SK-N-MC (cell line): Measurements from ENCODE around the gene ABCA7.

Experiments
- DNase-seq: peaks from one replicate; pipeline ENCODE4 v3.0.0-alpha.2; 2011; ENCODE audit warnings: low read depth, low spot score
- H3K27ac ChIP-seq: fragments of 200-600 bp; sonication (generic); 2 replicates; pipeline ENCODE4 v1.5.1; 2016; ENCODE audit warnings: mixed run types
- H3K36me3 ChIP-seq: fragments of 200-600 bp; sonication (generic); 2 replicates; pipeline ENCODE4 v1.6.1; 2017; ENCODE audit warnings: antibody characterized with exemption, low read length, mixed read lengths; ENCODE audit not compliant: insufficient read depth
- H3K4me3 ChIP-seq: fragments of 200-600 bp; sonication (generic); 2 replicates; pipeline ENCODE4 v1.5.1; 2016
- H3K9ac ChIP-seq: fragments of 200-600 bp; sonication (generic); 2 replicates; pipeline ENCODE4 v1.8.0; 2017; ENCODE audit warnings: mixed run types, mixed read lengths; ENCODE audit not compliant: insufficient read length
- H3K9me3 ChIP-seq: fragments of 200-600 bp; sonication (generic); 2 replicates; pipeline ENCODE4 v1.6.1; 2017; ENCODE audit warnings: low read depth, mild to moderate bottlenecking, antibody characterized with exemption, low read length, moderate library complexity, mixed read lengths
- EZH2 ChIP-seq: fragments of 200-600 bp; sonication (generic); IDR thresholded peaks from one replicate; pipeline ENCODE4 v1.6.1; 2017; ENCODE audit warnings: antibody characterized with exemption
- FOXP2 ChIP-seq: optimal IDR thresholded peaks from 2 replicates; pipeline ENCODE3; 2011; ENCODE audit warnings: mild to moderate bottlenecking, moderate library complexity; ENCODE audit not compliant: insufficient read depth; ENCODE audit errors: extremely low read length, control extremely low read depth
- POLR2AphosphoS5 ChIP-seq: IDR thresholded peaks from 2 replicates; pipeline ENCODE4 v1.6.1; 2012; ENCODE audit warnings: mild to moderate bottlenecking, low read depth, low read length, borderline replicate concordance

The ABCA7 gene

DNA sequence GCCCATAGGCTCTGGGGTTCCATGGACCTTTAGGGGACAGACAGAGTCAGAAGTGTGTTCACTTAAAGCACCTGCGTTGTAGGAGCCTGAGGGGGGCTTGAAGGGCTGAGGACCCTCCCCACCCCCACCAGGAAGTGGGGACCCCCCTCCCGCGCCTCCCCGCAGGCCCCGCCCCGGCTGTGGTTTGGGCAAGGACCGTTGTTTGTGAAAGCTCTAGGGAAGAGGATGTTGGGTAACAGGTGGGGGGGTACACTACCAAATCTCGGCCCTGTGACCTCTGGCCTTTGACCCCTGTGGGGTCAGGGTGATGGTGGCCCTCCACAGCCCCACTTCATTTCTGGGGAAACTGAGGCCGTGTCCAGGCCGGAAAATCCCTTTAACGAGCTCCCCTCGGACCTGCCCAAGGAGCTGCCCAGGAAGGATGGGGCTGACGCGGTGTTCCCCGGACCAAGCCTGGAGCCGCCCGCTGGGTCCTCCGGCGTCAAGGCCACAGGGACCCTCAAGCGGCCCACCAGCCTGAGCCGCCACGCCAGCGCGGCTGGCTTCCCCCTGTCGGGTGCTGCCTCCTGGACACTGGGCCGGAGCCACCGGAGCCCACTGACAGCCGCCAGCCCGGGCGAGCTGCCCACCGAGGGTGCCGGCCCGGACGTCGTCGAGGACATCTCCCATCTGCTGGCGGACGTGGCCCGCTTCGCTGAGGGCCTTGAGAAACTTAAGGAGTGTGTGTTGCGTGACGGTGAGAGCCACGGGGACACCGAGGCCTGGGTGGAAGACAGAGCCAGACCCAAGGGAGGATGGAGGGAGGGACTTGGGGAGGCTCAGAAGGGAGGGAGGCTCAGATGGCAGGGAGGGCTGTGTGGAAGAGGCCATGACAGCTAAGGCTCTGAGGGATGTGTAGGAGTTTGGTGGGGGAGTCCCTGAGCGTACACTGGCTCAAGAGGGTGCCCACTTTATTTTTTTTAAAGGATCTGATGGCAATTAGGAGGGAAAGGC lies 28.4 kb downstream of the ABCA7 start:
- Histone ChIP-seq H3K27ac (no peak overlapping the region), H3K9ac (no peak overlapping the region), H3K36me3 (no peaks in the 10 kb centered on the region), H3K4me3 (peak overlapping the region; percentile 85), H3K9me3 (no peaks in the 10 kb centered on the region)
- no peak for DNase-seq
- TF ChIP-seq FOXP2 (no peak), POLR2AphosphoS5 (no peak), EZH2 (no peak)

DNA sequence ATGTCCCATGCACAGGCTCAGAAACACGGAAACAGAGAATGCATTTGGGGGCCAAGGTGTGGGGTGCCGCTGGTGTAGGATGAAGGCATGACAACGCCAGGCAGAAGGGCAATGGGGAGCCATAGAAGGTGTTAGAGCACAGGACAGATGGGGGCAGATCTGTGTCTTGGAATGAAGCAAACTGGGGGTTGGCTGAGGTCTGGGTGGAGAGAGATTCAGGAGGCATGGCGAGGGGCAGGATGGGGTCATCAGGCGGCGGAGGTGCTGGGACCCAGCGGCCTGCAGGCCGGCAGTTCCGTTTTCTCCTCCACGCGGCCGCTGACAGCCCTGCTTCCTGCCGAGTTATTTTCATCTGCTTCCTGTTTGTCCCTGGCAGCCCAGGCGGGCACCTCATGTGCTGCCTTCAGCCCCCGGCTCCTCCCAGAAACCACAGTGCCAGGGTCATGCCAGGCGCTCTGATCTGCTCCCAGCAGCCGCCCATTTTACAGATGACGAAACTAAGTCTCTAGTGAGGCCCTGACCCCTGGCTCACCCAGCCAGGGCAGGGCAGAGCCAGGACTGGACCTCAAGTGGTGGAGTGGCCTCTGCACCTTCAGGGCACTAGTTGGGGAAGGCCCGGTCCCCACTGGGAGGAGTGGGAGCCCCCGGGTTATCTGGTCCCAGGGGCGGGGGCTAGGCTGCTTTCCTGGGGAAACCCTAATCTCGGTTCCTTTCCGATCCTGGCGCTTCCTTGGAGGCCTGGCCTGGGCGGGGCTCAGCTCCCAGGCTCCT lies 29.3 kb downstream of the ABCA7 start:
- Histone ChIP-seq H3K36me3 (no peaks in the 10 kb centered on the region), H3K4me3 (no peak overlapping the region), H3K9me3 (no peaks in the 10 kb centered on the region), H3K27ac (no peak overlapping the region), H3K9ac (no peak overlapping the region)
- no peak for TF ChIP-seq EZH2
- no peak for TF ChIP-seq FOXP2
- no peak for TF ChIP-seq POLR2AphosphoS5
- no peak for DNase-seq

DNA sequence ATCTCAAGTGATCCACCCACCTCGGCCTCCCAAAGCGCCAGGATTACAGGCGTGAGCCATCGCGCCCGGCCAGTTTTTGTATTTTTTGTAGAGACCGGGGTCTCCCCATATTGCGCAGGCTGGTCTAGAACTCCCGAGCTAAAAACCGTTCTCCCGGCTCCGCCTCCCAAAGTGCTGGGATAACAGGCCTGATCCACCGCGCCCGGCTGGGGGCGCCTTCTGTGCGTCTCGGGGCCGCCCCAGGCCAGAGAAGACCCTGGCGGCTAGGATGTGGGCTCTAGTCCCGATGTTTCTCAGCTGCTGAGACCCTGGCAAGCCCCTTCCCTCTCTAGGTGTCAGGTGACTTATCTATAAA lies 30.6 kb downstream of the ABCA7 start:
- Histone ChIP-seq H3K9ac (no peak overlapping the region), H3K4me3 (peak overlapping the region; percentile 49), H3K36me3 (no peaks in the 10 kb centered on the region), H3K9me3 (no peaks in the 10 kb centered on the region), H3K27ac (no peak overlapping the region)
- no peak for DNase-seq
- TF ChIP-seq EZH2 (no peak), FOXP2 (no peak), POLR2AphosphoS5 (no peak)

DNA sequence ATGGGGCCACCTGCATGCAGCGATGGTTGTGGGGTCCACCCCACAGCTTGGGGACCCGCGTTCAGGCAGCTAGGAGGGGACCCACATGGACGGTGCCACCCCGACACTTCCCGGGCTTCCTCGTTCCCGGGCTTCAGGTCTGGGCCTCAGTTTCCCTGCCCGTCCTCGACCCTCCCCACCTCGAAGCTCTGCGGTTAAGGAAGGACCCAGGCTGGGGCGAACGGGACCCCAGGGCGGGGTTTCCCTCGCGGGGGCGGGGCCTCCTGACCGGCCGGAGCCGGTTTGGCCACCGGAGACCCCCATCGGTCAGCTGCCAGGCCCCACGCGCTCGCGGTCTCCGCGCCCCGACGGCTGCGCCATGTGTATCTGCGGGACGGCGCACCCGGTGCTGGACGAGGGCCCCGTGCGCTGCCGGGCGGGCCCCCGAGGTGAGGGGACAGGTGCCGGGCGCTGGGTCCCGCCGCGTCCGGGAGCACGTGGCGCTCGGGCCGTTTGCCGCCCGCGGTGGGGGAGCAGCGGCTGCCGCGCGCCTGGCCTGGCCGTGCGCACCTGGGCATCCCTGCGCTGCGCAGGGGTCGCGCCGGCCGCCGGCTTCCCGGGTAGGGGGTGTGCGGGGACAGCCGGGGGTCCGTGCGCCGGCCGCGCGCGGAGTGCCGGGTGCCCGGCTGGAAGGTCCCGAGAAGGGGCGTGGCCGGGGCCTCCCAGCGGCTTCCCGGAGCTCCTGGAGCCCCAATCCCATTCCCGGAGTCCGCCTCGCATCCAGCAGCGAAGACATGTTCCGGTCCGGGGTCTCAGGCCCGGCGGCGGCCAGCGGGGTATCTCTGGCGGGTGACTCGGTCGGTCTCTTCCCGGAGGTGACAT lies 31.3 kb downstream of the ABCA7 start:
- Histone ChIP-seq H3K4me3 (peak overlapping the region; percentile 49), H3K9ac (no peak overlapping the region)
- TF ChIP-seq POLR2AphosphoS5 (no peak), FOXP2 (no peak), EZH2 (no peak)

DNA sequence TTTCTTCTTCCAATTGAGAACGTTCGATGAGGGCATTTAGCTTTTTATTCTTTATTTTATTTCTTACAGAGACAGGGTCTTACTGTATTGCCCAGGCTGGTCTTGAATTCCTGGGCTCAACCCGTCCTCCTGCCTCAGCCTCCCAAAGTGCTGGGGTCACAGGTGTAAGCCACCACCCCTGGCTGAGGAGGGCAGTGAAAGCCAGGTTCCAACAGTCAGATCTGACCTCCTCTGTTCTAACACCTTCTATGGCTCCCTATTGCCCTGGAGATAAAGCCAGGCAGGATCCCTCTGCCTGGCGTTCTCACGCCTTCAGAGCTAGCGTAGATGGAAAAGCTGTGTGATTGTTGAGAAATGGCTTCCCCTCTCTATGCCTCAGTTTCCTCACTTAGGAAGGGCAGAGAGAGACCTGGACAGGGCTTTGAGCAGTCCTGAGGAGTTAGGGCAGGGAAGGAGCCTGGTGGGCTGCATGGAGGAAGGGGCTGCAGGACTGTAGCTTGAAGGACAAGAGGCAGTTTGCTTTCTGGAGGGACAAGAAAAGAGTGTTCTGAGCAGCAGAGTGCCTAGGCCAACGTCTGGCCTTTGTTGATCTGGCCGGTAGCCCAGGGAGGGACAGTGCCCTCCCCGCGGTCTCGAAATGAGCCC lies 32.6 kb downstream of the ABCA7 start:
- no peak overlapping the region for H3K9ac ChIP-seq
- no peak overlapping the region for H3K27ac ChIP-seq
- TF ChIP-seq FOXP2 (no peak), POLR2AphosphoS5 (no peak), EZH2 (no peak)
- H3K4me3 ChIP-seq = no peak overlapping the region
- H3K9me3 ChIP-seq = no peaks in the 10 kb centered on the region
- no peak for DNase-seq
- H3K36me3 ChIP-seq = no peaks in the 10 kb centered on the region

More for the DNA sequence above, 31.3 kb downstream of the ABCA7 start:
- DNase-seq = no peak
- H3K36me3 ChIP-seq = no peaks in the 10 kb centered on the region
- H3K27ac ChIP-seq = no peak overlapping the region
- H3K9me3 ChIP-seq = no peaks in the 10 kb centered on the region

DNA sequence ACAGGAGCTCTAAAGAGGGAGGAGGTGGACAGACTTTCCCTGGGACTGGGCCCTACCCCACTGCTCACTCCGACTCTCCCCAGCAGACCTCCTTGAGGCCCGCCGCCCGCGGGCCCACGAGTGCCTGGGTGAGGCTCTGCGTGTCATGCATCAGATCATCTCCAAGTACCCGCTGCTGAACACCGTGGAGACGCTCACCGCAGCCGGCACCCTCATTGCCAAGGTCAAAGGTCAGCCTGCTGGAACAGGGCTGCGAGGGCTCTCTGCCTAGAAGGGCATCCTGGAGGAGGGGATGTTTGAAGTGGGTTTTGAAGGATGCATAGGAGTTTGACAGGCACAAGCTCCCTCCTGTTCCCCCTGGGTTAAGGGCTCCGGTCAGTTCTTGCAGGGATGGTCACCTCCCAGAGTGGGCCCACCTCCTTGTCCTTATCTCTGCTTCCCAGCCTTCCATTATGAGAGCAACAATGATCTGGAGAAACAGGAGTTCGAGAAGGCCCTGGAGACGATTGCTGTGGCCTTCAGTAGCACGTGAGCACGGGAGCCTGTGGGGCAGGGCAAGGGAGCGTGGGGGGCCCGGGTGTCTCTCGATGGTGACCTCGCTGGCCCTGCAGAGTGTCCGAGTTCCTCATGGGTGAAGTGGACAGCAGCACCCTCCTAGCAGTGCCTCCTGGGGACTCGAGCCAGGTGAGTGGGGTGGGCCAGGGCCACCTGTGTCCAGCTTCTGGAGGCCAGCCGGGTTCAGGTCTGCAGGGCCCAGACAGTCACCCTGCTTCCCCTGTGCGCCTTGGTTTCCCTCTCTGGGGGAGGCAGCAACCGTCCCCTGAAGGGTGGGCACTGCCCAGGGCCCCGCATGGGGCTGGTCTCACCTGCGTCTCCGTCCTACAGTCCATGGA lies 33.4 kb downstream of the ABCA7 start:
- no peak overlapping the region for H3K27ac ChIP-seq
- DNase-seq = no peak
- TF ChIP-seq POLR2AphosphoS5 (no peak), EZH2 (no peak), FOXP2 (no peak)
- H3K4me3 ChIP-seq = no peak overlapping the region
- no peaks in the 10 kb centered on the region for H3K36me3 ChIP-seq
- no peak overlapping the region for H3K9ac ChIP-seq
- no peaks in the 10 kb centered on the region for H3K9me3 ChIP-seq
